COR-L47 (cell line): ENCODE data around the gene PIK3CD.
"Not testable (repeated sequence)": the region's sequence is repeated elsewhere in the genome, so short reads cannot be mapped to it uniquely, and the experiment has no call there.

Experiments
- DNase-seq: peaks from one replicate; lab custom pipeline; 2025; lab: John Stamatoyannopoulos, UW

PIK3CD gene

GRCh38 chr1:9689971-9690381, 38.4 kb downstream of the PIK3CD start:
- DNase-seq: no peak

- no peak for DNase-seq
Measured at GRCh38 chr1:9690440-9691107, 39.0 kb downstream of the PIK3CD start.

GRCh38 chr1:9691108-9691445, 39.5 kb downstream of the PIK3CD start:
- no peak for DNase-seq

- no peak for DNase-seq
Measured at GRCh38 chr1:9691691-9692090, 40.2 kb downstream of the PIK3CD start.

GRCh38 chr1:9696793-9697192, 45.3 kb downstream of the PIK3CD start:
- no peak for DNase-seq

- DNase-seq: no peak
Measured at GRCh38 chr1:9699361-9699760, 47.8 kb downstream of the PIK3CD start.

GRCh38 chr1:9700340-9700739, 48.8 kb downstream of the PIK3CD start:
- no peak for DNase-seq

- no peak for DNase-seq
Measured at GRCh38 chr1:9701665-9702064, 50.1 kb downstream of the PIK3CD start.

GRCh38 chr1:9703165-9703509, 51.6 kb downstream of the PIK3CD start:
- no peak for DNase-seq

GRCh38 chr1:9703681-9704080, 52.1 kb downstream of the PIK3CD start:
- DNase-seq: no peak

- DNase-seq: no peak
Measured at GRCh38 chr1:9705337-9706093, 54.0 kb downstream of the PIK3CD start.

- no peak for DNase-seq
Measured at GRCh38 chr1:9706178-9706577, 54.6 kb downstream of the PIK3CD start.

GRCh38 chr1:9710037-9710436, 58.5 kb downstream of the PIK3CD start:
- DNase-seq: no peak

GRCh38 chr1:9711466-9712020, 60.0 kb downstream of the PIK3CD start:
- DNase-seq: no peak

GRCh38 chr1:9712767-9713166, 61.2 kb downstream of the PIK3CD start:
- not testable (repeated sequence) for DNase-seq

- no peak for DNase-seq
Measured at GRCh38 chr1:9714257-9714718, 62.8 kb downstream of the PIK3CD start.

GRCh38 chr1:9715536-9716226, 64.2 kb downstream of the PIK3CD start:
- DNase-seq: no peak

- no peak for DNase-seq
Measured at GRCh38 chr1:9716404-9717192, 65.1 kb downstream of the PIK3CD start.

- DNase-seq: no peak
Measured at GRCh38 chr1:9717193-9718005, 65.9 kb downstream of the PIK3CD start.

- DNase-seq: no peak
Measured at GRCh38 chr1:9718006-9718680, 66.6 kb downstream of the PIK3CD start.
